ENCODE measurements around the gene GCNA. TPM values are rescaled to one million over a fixed set of nuclear protein-coding genes. Genes with fewer than 3 reads are reported as not detected.
A peak's percentile ranks its signal among the peaks of the same experiment; 100 is the strongest.

The GCNA gene
- total RNA-seq, 2 experiments from 2014 or later, result 2.1 to 4.2 TPM

- Histone ChIP-seq H3K27ac (ENCODE audit: low read depth, low read length, poor library complexity, severe bottlenecking) (no peak overlapping the region), H3K4me2 (ENCODE audit: low read length) (0 out of 2 replicates have a peak overlapping the region, but pooled peaks have one; percentile 69), H3K4me3 (ENCODE audit: low read depth, low read length, poor library complexity, severe bottlenecking) (no peak overlapping the region), H3K4me1 (ENCODE audit: insufficient read depth, low read length, poor library complexity, severe bottlenecking) (peaks cover 55% of the 10 kb centered on the region), H3K9me2 (ENCODE audit: insufficient read depth, low read length) (no peaks in the 10 kb centered on the region), H3K36me3 (ENCODE audit: insufficient read depth, low read length) (peaks cover 94% of the 10 kb centered on the region), H4K20me1 (ENCODE audit: insufficient read depth, low read length) (peaks cover 52% of the 10 kb centered on the region), H2AFZ (ENCODE audit: low read length) (no peak overlapping the region), H3K79me2 (ENCODE audit: insufficient read depth, low read depth, low read length) (peaks cover 93% of the 10 kb centered on the region), H3K9me3 (ENCODE audit: low read length) (no peaks in the 10 kb centered on the region)
- DNase-seq (ENCODE audit: low spot score), result no peak
- CTCF ChIA-PET (ENCODE audit: unreplicated experiment), result interaction anchor here (0.5 kb wide), 1 partner anchor 12 kb away, joined by 5 read pairs; no protein-coding TSS in a partner anchor
- intact Hi-C loops (cut with micrococcal nuclease; ENCODE audit: unreplicated experiment), result loop anchor here (10.0 kb wide), 1 partner anchor 258 kb away; the partner anchor contains the start of gene NONO
- POLR2A ChIA-PET, result interaction anchor here (0.9 to 1.1 kb wide), 3 partner anchors 8 to 10 kb away, joined by 3 to 4 read pairs (median 3); partner anchors contain the start of gene OGT
- BruUV-seq (replicated peaks), result no TSS peak
- TF ChIP-seq CTCF (conservative IDR thresholded peaks at IDR 0.05; ENCODE audit: low read length) (no peak), EZH2phosphoT487 (IDR thresholded peaks at IDR 0.05; ENCODE audit: borderline replicate concordance, low read depth, low read length) (no peak)
Measured at GRCh38 chrX:71542411-71542810, 35.8 kb upstream of the GCNA start.

GRCh38 chrX:71542825-71543224 is 35.4 kb upstream of the GCNA start:
- CTCF ChIA-PET (ENCODE audit: unreplicated experiment), result interaction anchor here (0.5 kb wide), 1 partner anchor 12 kb away, joined by 5 read pairs; no protein-coding TSS in a partner anchor
- Histone ChIP-seq H3K36me3 (ENCODE audit: insufficient read depth, low read length) (peaks cover 95% of the 10 kb centered on the region), H3K9me3 (ENCODE audit: low read length) (no peaks in the 10 kb centered on the region), H3K4me3 (ENCODE audit: low read depth, low read length, poor library complexity, severe bottlenecking) (no peak overlapping the region), H3K4me2 (ENCODE audit: low read length) (no peak overlapping the region), H2AFZ (ENCODE audit: low read length) (no peak overlapping the region), H3K9me2 (ENCODE audit: insufficient read depth, low read length) (no peaks in the 10 kb centered on the region), H3K79me2 (ENCODE audit: insufficient read depth, low read depth, low read length) (peaks cover 89% of the 10 kb centered on the region), H3K27ac (ENCODE audit: low read depth, low read length, poor library complexity, severe bottlenecking) (no peak overlapping the region), H4K20me1 (ENCODE audit: insufficient read depth, low read length) (peaks cover 49% of the 10 kb centered on the region), H3K4me1 (ENCODE audit: insufficient read depth, low read length, poor library complexity, severe bottlenecking) (peaks cover 52% of the 10 kb centered on the region)
- intact Hi-C loops (cut with micrococcal nuclease; ENCODE audit: unreplicated experiment), result loop anchor here (10.0 kb wide), 1 partner anchor 258 kb away; the partner anchor contains the start of gene NONO
- DNase-seq (ENCODE audit: low spot score), result no peak
- no peak for TF ChIP-seq EZH2phosphoT487 (IDR thresholded peaks at IDR 0.05; ENCODE audit: borderline replicate concordance, low read depth, low read length)
- no peak for TF ChIP-seq CTCF (conservative IDR thresholded peaks at IDR 0.05; ENCODE audit: low read length)
- POLR2A ChIA-PET, result interaction anchor here (0.9 to 1.1 kb wide), 2 partner anchors 8 to 10 kb away, joined by 3 to 4 read pairs; partner anchors contain the start of gene OGT
- BruUV-seq (replicated peaks), result no TSS peak

GRCh38 chrX:71543316-71543715 is 34.9 kb upstream of the GCNA start:
- DNase-seq (ENCODE audit: low spot score), result no peak
- peaks cover 84% of the 10 kb centered on the region for H3K79me2 ChIP-seq (ENCODE audit: insufficient read depth, low read depth, low read length)
- ChIA-PET CTCF (ENCODE audit: unreplicated experiment) (no interaction called here), POLR2A (interaction anchor here (0.5 to 0.9 kb wide), 2 partner anchors 8 to 29 kb away, joined by 3 to 4 read pairs; no protein-coding TSS in a partner anchor)
- H3K9me3 ChIP-seq (ENCODE audit: low read length), result no peaks in the 10 kb centered on the region
- no peaks in the 10 kb centered on the region for H3K9me2 ChIP-seq (ENCODE audit: insufficient read depth, low read length)
- no peak overlapping the region for H3K27ac ChIP-seq (ENCODE audit: low read depth, low read length, poor library complexity, severe bottlenecking)
- TF ChIP-seq CTCF (conservative IDR thresholded peaks at IDR 0.05; ENCODE audit: low read length) (no peak), EZH2phosphoT487 (IDR thresholded peaks at IDR 0.05; ENCODE audit: borderline replicate concordance, low read depth, low read length) (no peak)
- peaks cover 95% of the 10 kb centered on the region for H3K36me3 ChIP-seq (ENCODE audit: insufficient read depth, low read length)
- no peak overlapping the region for H3K4me2 ChIP-seq (ENCODE audit: low read length)
- BruUV-seq (replicated peaks), result no TSS peak
- H2AFZ ChIP-seq (ENCODE audit: low read length), result no peak overlapping the region
- intact Hi-C loops (cut with micrococcal nuclease; ENCODE audit: unreplicated experiment), result loop anchor here (10.0 kb wide), 1 partner anchor 259 kb away; the partner anchor contains the start of gene NONO
- peaks cover 47% of the 10 kb centered on the region for H3K4me1 ChIP-seq (ENCODE audit: insufficient read depth, low read length, poor library complexity, severe bottlenecking)
- H4K20me1 ChIP-seq (ENCODE audit: insufficient read depth, low read length), result peaks cover 49% of the 10 kb centered on the region
- H3K4me3 ChIP-seq (ENCODE audit: low read depth, low read length, poor library complexity, severe bottlenecking), result no peak overlapping the region
